OCI-LY3 (cell line): ENCODE data around the gene EBPL.

Experiments
- H2AFZ ChIP-seq: fragments of 200-600, 300-600 bp; shearing (Covaris generic); 2 replicates; pipeline ENCODE4 v1.6.0; 2014; ENCODE audit warnings: antibody characterized with exemption, low read depth, low read length
- H3K27ac ChIP-seq: fragments of 200-600, 300-600 bp; sonication (generic); 2 replicates; pipeline ENCODE4 v1.5.1; 2014; ENCODE audit warnings: mild to moderate bottlenecking, low read length, moderate library complexity, mixed read lengths
- H3K27me3 ChIP-seq: fragments of 200-600, 300-600 bp; sonication (generic); 2 replicates; pipeline ENCODE4 v1.6.1; 2014; ENCODE audit warnings: low read depth, low read length, mixed read lengths
- H3K36me3 ChIP-seq: fragments of 200-600, 300-600 bp; sonication (generic); replicated peaks from 2 replicates; pipeline ENCODE3; 2014; ENCODE audit warnings: low read depth, low read length, mixed read lengths
- H3K4me1 ChIP-seq: fragments of 300-600, 200-600 bp; sonication (generic); 2 replicates; pipeline ENCODE4 v1.6.1; 2014; ENCODE audit warnings: low read length, mixed read lengths
- H3K4me2 ChIP-seq: fragments of 200-600, 300-600 bp; sonication (generic); 2 replicates; pipeline ENCODE4 v1.6.1; 2014; ENCODE audit warnings: low read length, mixed read lengths
- H3K4me3 ChIP-seq: fragments of 300-600, 200-600 bp; sonication (generic); 2 replicates; pipeline ENCODE4 v1.5.1; 2014; ENCODE audit warnings: antibody characterized with exemption, mild to moderate bottlenecking, low read length, moderate library complexity
- H3K79me2 ChIP-seq: fragments of 300-600, 200-600 bp; shearing (Covaris generic); 2 replicates; pipeline ENCODE4 v1.6.1; 2014; ENCODE audit warnings: mild to moderate bottlenecking, low read length, mixed read lengths
- H3K9ac ChIP-seq: fragments of 300-600, 200-600 bp; shearing (Covaris generic); 2 replicates; pipeline ENCODE4 v1.6.0; 2014; ENCODE audit warnings: mild to moderate bottlenecking, low read length, moderate library complexity
- H3K9me3 ChIP-seq: fragments of 200-600, 300-600 bp; shearing (Covaris generic); 2 replicates; pipeline ENCODE4 v1.6.1; 2014; ENCODE audit warnings: low read length, mixed read lengths; ENCODE audit not compliant: insufficient read depth
- H4K20me1 ChIP-seq: fragments of 200-600, 300-600 bp; sonication (generic); 2 replicates; pipeline ENCODE4 v1.6.1; 2016; ENCODE audit warnings: low read length, mixed read lengths; ENCODE audit not compliant: insufficient read depth
- EZH2phosphoT487 ChIP-seq: fragments of 200-600 bp; shearing (Covaris generic); IDR thresholded peaks from 2 replicates; pipeline ENCODE4 v1.6.1; 2018; ENCODE audit warnings: antibody characterized with exemption, mixed run types, low read depth
- TF ChIP-seq, protein P1 (sequence below): fragments of 200-600, 300-600 bp; sonication (generic); IDR thresholded peaks from 2 replicates; pipeline ENCODE4 v1.5.1; 2014; ENCODE audit warnings: antibody characterized with exemption, low read length, low read depth

Gene EBPL

DNA sequence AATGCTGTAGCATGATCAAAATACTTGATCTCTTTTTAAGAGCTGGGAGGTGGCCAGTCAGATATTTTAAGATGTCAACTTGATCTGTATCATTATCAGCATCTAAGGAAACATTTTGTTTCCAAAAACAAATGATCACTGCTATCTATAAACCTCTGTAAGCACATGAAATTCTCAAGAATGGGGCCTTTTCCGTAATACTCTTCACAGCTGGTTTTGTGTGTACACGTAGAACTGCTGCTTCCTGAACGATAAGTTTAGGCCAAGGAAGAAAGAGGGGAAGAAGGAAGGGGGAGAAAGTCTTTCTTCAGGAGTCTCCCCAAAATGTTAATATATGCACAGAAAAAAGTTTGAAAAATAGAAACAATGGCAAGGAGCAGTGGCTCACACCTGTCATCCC, 37.3 kb downstream of the EBPL start:
- Histone ChIP-seq H3K4me1 (no peaks in the 10 kb centered on the region), H3K4me2 (no peak overlapping the region)

GRCh38 chr13:49653478-49653877, 37.8 kb downstream of the EBPL start:
- Histone ChIP-seq H3K79me2 (no peaks in the 10 kb centered on the region), H3K27ac (no peak overlapping the region), H3K4me1 (no peaks in the 10 kb centered on the region), H4K20me1 (no peaks in the 10 kb centered on the region), H3K36me3 (no peaks in the 10 kb centered on the region), H3K9ac (no peak overlapping the region), H3K9me3 (no peaks in the 10 kb centered on the region), H3K4me3 (no peak overlapping the region), H3K27me3 (no peaks in the 10 kb centered on the region), H2AFZ (no peak overlapping the region), H3K4me2 (no peak overlapping the region)
- TF ChIP-seq EZH2phosphoT487: no peak
- TF ChIP-seq, protein P1, sequence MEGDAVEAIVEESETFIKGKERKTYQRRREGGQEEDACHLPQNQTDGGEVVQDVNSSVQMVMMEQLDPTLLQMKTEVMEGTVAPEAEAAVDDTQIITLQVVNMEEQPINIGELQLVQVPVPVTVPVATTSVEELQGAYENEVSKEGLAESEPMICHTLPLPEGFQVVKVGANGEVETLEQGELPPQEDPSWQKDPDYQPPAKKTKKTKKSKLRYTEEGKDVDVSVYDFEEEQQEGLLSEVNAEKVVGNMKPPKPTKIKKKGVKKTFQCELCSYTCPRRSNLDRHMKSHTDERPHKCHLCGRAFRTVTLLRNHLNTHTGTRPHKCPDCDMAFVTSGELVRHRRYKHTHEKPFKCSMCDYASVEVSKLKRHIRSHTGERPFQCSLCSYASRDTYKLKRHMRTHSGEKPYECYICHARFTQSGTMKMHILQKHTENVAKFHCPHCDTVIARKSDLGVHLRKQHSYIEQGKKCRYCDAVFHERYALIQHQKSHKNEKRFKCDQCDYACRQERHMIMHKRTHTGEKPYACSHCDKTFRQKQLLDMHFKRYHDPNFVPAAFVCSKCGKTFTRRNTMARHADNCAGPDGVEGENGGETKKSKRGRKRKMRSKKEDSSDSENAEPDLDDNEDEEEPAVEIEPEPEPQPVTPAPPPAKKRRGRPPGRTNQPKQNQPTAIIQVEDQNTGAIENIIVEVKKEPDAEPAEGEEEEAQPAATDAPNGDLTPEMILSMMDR: no peak

More for the DNA sequence above, 37.3 kb downstream of the EBPL start:
- no peaks in the 10 kb centered on the region for H4K20me1 ChIP-seq
- H3K4me3 ChIP-seq: no peak overlapping the region
- H3K27me3 ChIP-seq: no peaks in the 10 kb centered on the region
- peaks cover 4% of the 10 kb centered on the region for H3K36me3 ChIP-seq
- no peaks in the 10 kb centered on the region for H3K79me2 ChIP-seq
- TF ChIP-seq EZH2phosphoT487: no peak
- TF ChIP-seq, protein P1: no peak
- H3K9ac ChIP-seq: no peak overlapping the region
- no peaks in the 10 kb centered on the region for H3K9me3 ChIP-seq
- H2AFZ ChIP-seq: no peak overlapping the region
- no peak overlapping the region for H3K27ac ChIP-seq

DNA sequence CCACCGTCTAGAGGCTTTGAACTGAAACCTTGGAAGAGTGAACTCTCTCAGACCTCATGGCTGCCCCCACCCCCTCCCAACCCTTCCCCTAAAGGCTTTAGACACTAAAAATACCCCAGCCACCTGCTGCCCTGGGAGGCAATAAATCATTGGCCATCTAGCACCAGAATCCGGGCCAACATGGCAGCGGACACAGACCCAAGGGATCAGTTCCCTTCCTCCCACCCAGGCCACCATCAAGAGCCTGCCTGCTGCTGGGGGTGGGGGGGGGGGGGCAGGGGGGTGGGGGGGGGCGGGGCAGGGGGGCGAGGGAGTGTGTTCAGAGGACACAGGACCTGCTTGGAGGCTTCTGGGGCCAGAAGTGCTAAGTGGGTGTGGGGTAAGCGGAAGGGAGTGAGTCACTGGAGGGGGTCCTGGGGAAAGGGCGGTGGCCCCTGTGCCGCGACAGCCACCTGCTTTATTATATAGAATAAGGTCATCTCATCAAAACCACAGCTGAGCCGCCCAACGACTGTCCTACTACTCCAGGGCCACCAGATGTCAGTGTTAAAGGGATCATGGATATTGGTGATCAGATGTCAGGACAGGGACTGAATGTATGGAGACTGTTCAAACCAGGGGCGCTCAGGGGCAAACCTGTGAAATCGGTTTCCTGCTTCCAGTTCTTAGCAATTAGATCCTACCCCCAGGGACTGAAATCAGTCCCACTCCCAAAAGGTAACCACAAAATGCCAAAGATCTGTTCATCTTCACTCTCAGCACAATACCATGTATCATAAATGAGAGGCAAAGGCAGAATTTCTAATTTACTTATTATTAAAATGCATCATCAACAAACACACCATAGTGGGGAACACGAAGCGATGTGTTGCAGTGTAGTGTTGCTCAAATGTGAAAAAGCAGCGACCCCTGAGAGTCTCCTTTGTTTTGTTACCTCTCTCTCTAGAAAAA, 38.7 kb downstream of the EBPL start:
- Histone ChIP-seq H3K4me3 (no peak overlapping the region), H3K27me3 (no peaks in the 10 kb centered on the region), H4K20me1 (no peaks in the 10 kb centered on the region), H2AFZ (no peak overlapping the region), H3K4me2 (no peak overlapping the region), H3K36me3 (no peaks in the 10 kb centered on the region), H3K27ac (no peak overlapping the region), H3K9ac (no peak overlapping the region), H3K9me3 (no peaks in the 10 kb centered on the region), H3K79me2 (no peaks in the 10 kb centered on the region), H3K4me1 (no peaks in the 10 kb centered on the region)
- TF ChIP-seq EZH2phosphoT487: no peak
- TF ChIP-seq, protein P1: peak; percentile 46

DNA sequence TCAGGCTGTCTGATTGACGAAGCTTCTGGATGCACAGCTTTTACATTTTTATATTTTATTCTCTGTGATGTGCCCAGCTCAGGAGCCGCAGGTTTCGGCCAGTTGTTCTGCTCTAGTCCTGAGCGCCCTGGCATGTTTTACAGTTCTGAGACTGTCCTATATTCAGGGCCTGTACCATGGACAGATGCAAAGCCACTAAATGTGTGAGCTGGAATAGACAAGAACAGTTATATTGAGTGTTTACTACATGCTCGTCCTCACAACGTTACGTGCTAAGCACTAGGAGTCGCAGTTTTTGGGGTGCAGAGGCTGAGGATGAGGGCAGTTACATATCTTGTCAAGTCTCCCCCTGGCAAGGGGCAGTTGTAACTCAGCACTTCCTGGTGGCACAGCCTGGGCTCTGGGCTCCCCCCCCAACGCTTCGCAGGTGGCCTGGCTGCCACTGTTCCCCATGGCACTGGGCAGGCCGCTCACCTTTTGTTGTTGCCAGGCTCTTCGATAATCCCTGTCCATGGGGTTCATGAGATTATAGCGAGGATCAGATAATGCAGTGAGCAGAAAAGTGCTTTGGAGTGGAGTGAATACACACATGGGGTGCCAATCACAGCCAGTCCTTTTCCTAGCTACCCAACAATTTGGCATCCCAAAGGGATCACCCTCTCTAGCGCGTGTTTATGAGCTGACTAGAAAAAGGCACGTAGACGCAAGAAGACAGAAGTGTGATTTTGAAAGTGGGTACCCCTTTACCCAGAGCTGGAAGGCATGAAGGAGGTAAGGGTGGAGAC, 39.5 kb downstream of the EBPL start:
- Histone ChIP-seq H2AFZ (no peak overlapping the region), H3K27me3 (no peaks in the 10 kb centered on the region), H3K79me2 (no peaks in the 10 kb centered on the region), H4K20me1 (no peaks in the 10 kb centered on the region), H3K36me3 (no peaks in the 10 kb centered on the region), H3K4me2 (no peak overlapping the region), H3K4me3 (no peak overlapping the region), H3K9me3 (no peaks in the 10 kb centered on the region), H3K4me1 (peaks cover 2% of the 10 kb centered on the region; the same call in 1 of the 2 replicates), H3K9ac (no peak overlapping the region), H3K27ac (no peak overlapping the region)
- TF ChIP-seq, protein P1: no peak
- TF ChIP-seq EZH2phosphoT487: no peak
